K562 (cell line): ENCODE data around the gene LMNTD2. TPM values are rescaled to one million over a fixed set of nuclear protein-coding genes. Genes with fewer than 3 reads are reported as not detected.

Source experiments
- ADNP ChIP-seq: fragments of 200-800 bp; sonication (Bioruptor generic); IDR thresholded peaks from 2 replicates; pipeline ENCODE4 v1.6.1; 2016; ENCODE audit warnings: missing genetic modification characterization, missing compliant biosample characterization
- CHD2 ChIP-seq: IDR thresholded peaks from 2 replicates; pipeline ENCODE4 v1.6.1; 2011; ENCODE audit warnings: low read depth, low read length
- FOSL1 ChIP-seq: fragments of 200-800 bp; sonication (Bioruptor generic); conservative IDR thresholded peaks from 2 replicates; pipeline ENCODE4 v1.6.1; 2016; ENCODE audit warnings: missing genetic modification characterization, missing compliant biosample characterization
- GABPB2 ChIP-seq: fragments of 250-450 bp; sonication (Bioruptor Pico); conservative IDR thresholded peaks from 2 replicates; pipeline ENCODE4 v1.5.1; 2021; ENCODE audit warnings: mild to moderate bottlenecking
- NFXL1 ChIP-seq: fragments of 450-650 bp; formaldehyde crosslinking; IDR thresholded peaks from 2 replicates; pipeline ENCODE4 v1.4.0; 2021; ENCODE audit warnings: mild to moderate bottlenecking
- PML ChIP-seq: IDR thresholded peaks from 2 replicates; pipeline ENCODE4 v1.6.1; 2012; ENCODE audit warnings: low read length, inconsistent platforms
- TCF3 ChIP-seq: sonication (generic); formaldehyde crosslinking; IDR thresholded peaks from 2 replicates; pipeline ENCODE4 v1.4.0; 2020; ENCODE audit warnings: mild to moderate bottlenecking, missing genetic modification reagents
- XRCC5 ChIP-seq: fragments of 200-400 bp; formaldehyde crosslinking; IDR thresholded peaks from 2 replicates; pipeline ENCODE4 v1.6.1; 2017; ENCODE audit warnings: low read depth, mild to moderate bottlenecking, low read length
- ZNF551 ChIP-seq: fragments of 250-450 bp; sonication (Bioruptor Pico); IDR thresholded peaks from 2 replicates; pipeline ENCODE4 v1.5.0; 2021; ENCODE audit warnings: mild to moderate bottlenecking, moderate library complexity
- polyA plus RNA-seq, 8 experiments: library from polyadenylated mRNA; depleted of rRNA in 4 of 8; stranded (reverse) in 5 of 8; unstranded in 3 of 8; fragments of >200 nt; fragmentation: Nextera tagmentation in 2 of 8; fragmentation: Illumina TruSeq in 1 of 8; extraction: Ambion mirVana in 2 of 8; extraction: Trizol in 1 of 8; gene quantifications; 2 replicates each; pipeline versions ENCODE4 v1.2.1 to v1.2.3, GENCODE V29; 2011 to 2014; ENCODE audit warnings: inconsistent platforms in 1 of 8, missing spikeins in 1 of 8
- total RNA-seq, 7 experiments: library from RNA; depleted of rRNA in 6 of 7; stranded (reverse); fragments of >200 nt in 6 of 7; fragmentation: Illumina TruSeq in 2 of 7; extraction: Trizol in 2 of 7; gene quantifications; 2 replicates each; pipeline versions ENCODE4 v1.2.1 to v1.2.3, GENCODE V29; 2011 to 2021; ENCODE audit warnings: low replicate concordance in 1 of 7
- TF ChIP-seq, protein P1 (sequence below): fragments of 250-450 bp; sonication (Bioruptor Pico); IDR thresholded peaks from 2 replicates; pipeline ENCODE4 v1.4.0; 2020
- TF ChIP-seq, protein P2 (sequence below): fragments of 200-800 bp; sonication (Bioruptor generic); IDR thresholded peaks from 2 replicates; pipeline ENCODE4 v1.6.1; 2017; ENCODE audit warnings: missing genetic modification characterization, missing compliant biosample characterization
- TF ChIP-seq, protein P3 (sequence below): fragments of 250-450 bp; sonication (Bioruptor Pico); IDR thresholded peaks from 2 replicates; pipeline ENCODE4 v1.5.0; 2021; ENCODE audit warnings: mild to moderate bottlenecking, moderate library complexity
- TF ChIP-seq, protein P4 (sequence below): fragments of 450-650 bp; IDR thresholded peaks from 2 replicates; pipeline ENCODE4 v1.6.1; 2018; ENCODE audit not compliant: partially characterized antibody

Gene LMNTD2
- total and polyA plus RNA-seq, 9 of the 15 experiments (the other 6 are each of a cell fraction or from before 2014, with no cell fraction given) = 0.48 to 4.2 (median 1.5) TPM; not detected in 3

DNA sequence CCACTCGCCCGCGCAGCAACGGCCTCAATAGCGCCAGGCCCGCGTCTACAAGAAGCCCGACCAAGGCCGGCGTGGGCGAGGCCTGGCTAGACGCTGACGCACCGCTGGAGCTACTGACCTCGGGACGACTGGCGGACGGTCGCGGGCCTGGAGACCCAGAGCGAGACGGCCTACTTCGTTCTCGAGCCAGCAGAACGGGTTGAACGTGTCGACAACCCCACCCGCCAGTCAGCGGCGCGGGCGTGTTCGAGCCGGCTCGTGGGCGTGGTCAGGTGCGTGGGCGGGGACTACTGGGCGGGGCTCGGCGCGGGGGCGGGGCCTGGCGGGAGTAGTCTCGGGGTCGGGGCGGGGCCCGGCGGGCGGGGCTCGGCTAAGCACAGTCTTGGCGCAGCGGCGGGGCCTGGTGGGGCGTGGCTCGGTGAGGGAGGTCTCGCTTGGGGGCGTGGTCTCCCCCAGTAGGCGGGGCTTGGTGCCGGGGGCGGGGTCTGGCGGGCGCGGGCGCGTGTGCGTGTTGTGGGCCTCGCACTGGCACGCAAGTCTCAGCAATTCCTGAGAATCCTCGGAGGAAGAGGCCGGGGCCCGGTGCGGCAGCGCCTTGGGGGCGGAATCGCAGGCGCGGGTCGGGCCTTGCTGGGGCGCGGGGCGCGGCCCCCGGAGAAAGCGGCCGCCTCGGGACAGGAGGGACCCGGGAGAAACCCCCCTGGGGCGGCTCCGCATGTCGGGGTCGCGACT lies 53.4 kb downstream of the LMNTD2 start, which contains the start of gene RNH1 (continued):
- TF ChIP-seq, protein P1, sequence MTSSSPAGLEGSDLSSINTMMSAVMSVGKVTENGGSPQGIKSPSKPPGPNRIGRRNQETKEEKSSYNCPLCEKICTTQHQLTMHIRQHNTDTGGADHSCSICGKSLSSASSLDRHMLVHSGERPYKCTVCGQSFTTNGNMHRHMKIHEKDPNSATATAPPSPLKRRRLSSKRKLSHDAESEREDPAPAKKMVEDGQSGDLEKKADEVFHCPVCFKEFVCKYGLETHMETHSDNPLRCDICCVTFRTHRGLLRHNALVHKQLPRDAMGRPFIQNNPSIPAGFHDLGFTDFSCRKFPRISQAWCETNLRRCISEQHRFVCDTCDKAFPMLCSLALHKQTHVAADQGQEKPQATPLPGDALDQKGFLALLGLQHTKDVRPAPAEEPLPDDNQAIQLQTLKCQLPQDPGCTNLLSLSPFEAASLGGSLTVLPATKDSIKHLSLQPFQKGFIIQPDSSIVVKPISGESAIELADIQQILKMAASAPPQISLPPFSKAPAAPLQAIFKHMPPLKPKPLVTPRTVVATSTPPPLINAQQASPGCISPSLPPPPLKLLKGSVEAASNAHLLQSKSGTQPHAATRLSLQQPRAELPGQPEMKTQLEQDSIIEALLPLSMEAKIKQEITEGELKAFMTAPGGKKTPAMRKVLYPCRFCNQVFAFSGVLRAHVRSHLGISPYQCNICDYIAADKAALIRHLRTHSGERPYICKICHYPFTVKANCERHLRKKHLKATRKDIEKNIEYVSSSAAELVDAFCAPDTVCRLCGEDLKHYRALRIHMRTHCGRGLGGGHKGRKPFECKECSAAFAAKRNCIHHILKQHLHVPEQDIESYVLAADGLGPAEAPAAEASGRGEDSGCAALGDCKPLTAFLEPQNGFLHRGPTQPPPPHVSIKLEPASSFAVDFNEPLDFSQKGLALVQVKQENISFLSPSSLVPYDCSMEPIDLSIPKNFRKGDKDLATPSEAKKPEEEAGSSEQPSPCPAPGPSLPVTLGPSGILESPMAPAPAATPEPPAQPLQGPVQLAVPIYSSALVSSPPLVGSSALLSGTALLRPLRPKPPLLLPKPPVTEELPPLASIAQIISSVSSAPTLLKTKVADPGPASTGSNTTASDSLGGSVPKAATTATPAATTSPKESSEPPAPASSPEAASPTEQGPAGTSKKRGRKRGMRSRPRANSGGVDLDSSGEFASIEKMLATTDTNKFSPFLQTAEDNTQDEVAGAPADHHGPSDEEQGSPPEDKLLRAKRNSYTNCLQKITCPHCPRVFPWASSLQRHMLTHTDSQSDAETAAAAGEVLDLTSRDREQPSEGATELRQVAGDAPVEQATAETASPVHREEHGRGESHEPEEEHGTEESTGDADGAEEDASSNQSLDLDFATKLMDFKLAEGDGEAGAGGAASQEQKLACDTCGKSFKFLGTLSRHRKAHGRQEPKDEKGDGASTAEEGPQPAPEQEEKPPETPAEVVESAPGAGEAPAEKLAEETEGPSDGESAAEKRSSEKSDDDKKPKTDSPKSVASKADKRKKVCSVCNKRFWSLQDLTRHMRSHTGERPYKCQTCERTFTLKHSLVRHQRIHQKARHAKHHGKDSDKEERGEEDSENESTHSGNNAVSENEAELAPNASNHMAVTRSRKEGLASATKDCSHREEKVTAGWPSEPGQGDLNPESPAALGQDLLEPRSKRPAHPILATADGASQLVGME (CRISPR knock-in tag) = 0 out of 2 replicates have a peak, but pooled peaks have one; percentile 40
- TF ChIP-seq, protein P2, sequence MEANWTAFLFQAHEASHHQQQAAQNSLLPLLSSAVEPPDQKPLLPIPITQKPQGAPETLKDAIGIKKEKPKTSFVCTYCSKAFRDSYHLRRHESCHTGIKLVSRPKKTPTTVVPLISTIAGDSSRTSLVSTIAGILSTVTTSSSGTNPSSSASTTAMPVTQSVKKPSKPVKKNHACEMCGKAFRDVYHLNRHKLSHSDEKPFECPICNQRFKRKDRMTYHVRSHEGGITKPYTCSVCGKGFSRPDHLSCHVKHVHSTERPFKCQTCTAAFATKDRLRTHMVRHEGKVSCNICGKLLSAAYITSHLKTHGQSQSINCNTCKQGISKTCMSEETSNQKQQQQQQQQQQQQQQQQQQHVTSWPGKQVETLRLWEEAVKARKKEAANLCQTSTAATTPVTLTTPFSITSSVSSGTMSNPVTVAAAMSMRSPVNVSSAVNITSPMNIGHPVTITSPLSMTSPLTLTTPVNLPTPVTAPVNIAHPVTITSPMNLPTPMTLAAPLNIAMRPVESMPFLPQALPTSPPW = peak; percentile 79
- no peak for TF ChIP-seq ADNP (tag)
- TF ChIP-seq CHD2 = no peak
- no peak for TF ChIP-seq ZNF551 (CRISPR knock-in tag)
- peak; percentile 32; the same call in 1 of the 2 replicates for TF ChIP-seq PML
- 0 out of 2 replicates have a peak, but pooled peaks have one; percentile 13 for TF ChIP-seq TCF3 (CRISPR knock-in tag)
- TF ChIP-seq GABPB2 (CRISPR knock-in tag) = no peak
- TF ChIP-seq, protein P3, sequence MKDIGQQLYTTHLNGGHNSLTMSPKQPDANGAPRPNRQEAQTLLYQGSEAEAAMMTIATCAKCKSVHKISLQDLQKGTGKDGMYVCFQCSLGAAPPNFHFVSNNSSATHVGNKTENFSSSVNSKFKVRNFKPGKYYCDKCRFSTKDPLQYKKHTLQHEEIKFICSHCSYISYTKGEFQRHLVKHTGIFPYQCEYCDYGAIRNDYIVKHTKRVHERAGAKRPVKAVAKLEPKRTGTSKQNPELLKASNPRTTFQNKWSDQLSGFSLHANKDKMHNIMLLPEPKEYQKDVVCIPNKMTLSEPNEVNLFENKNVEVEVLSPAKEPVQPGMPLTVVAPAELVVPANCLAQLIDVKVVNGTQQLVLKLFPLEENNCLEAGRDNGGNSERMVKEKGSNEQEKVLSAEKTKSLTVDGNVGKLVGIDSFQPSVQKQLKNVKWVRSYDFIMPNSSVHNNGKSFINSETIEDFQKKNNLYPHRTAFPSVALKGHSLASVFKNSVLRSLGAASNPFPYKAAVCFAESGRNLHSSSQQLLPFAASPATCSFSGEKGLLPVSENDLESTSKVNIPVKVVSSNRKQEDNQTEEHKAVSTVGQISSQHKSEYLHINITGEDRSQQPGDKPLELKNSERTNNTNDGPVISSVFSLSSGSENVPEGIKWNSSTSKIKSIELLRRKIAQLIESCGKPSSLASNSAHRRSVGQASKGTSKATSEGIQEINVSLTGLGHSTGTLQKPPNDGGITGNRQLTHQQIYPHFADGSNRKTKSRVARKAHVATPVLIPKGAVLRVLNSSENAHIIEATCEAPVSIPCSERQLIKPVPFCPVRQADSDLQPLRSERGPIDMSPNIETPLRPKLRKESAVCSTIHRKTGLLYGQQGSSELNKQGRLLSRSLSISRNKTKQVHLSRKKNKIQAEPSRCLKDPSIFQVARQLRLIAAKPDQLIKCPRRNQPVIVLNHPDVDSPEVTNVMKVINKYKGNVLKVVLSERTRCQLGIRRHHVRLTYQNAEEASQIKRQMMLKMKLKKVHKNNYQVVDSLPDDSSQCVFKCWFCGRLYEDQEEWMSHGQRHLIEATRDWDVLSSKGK = no peak
- no peak for TF ChIP-seq NFXL1
- TF ChIP-seq, protein P4, sequence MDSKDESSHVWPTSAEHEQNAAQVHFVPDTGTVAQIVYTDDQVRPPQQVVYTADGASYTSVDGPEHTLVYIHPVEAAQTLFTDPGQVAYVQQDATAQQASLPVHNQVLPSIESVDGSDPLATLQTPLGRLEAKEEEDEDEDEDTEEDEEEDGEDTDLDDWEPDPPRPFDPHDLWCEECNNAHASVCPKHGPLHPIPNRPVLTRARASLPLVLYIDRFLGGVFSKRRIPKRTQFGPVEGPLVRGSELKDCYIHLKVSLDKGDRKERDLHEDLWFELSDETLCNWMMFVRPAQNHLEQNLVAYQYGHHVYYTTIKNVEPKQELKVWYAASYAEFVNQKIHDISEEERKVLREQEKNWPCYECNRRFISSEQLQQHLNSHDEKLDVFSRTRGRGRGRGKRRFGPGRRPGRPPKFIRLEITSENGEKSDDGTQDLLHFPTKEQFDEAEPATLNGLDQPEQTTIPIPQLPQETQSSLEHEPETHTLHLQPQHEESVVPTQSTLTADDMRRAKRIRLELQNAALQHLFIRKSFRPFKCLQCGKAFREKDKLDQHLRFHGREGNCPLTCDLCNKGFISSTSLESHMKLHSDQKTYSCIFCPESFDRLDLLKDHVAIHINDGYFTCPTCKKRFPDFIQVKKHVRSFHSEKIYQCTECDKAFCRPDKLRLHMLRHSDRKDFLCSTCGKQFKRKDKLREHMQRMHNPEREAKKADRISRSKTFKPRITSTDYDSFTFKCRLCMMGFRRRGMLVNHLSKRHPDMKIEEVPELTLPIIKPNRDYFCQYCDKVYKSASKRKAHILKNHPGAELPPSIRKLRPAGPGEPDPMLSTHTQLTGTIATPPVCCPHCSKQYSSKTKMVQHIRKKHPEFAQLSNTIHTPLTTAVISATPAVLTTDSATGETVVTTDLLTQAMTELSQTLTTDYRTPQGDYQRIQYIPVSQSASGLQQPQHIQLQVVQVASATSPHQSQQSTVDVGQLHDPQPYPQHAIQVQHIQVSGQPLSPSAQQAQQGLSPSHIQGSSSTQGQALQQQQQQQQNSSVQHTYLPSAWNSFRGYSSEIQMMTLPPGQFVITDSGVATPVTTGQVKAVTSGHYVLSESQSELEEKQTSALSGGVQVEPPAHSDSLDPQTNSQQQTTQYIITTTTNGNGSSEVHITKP = no peak
- no peak for TF ChIP-seq XRCC5
- no peak for TF ChIP-seq FOSL1 (tag)
